ENCODE results near the gene C6orf62. TPM values are rescaled to one million over a fixed set of nuclear protein-coding genes. Genes with fewer than 3 reads are reported as not detected.

Gene C6orf62
- total and polyA plus RNA-seq, 2 of the 4 experiments (the other 2 are of a cell fraction), result 47.5 to 50.7 TPM

GRCh38 chr6:24759718-24760117 is 40.8 kb upstream of the C6orf62 start:
- no peaks in the 10 kb centered on the region for H4K20me1 ChIP-seq (ENCODE audit: insufficient read depth, low read length)
- no peak overlapping the region for H3K14ac ChIP-seq (replicated peaks; ENCODE audit: low read depth, low read length)
- no peak overlapping the region for H2AK5ac ChIP-seq (ENCODE audit: low read depth, low read length)
- no peaks in the 10 kb centered on the region for H3K27me3 ChIP-seq (ENCODE audit: control insufficient read depth, insufficient read depth, low read length)
- no peak overlapping the region for H3K4me2 ChIP-seq (ENCODE audit: low read depth, low read length)
- no peaks in the 10 kb centered on the region; the same call in 1 of the 2 replicates for H3K9me1 ChIP-seq (ENCODE audit: insufficient read depth, low read length)
- H3K9ac ChIP-seq (ENCODE audit: low read depth, low read length), result no peak overlapping the region
- H3K36me3 ChIP-seq (ENCODE audit: control insufficient read depth, insufficient read depth, low read length), result no peaks in the 10 kb centered on the region
- POLR2A ChIA-PET (ENCODE audit: unreplicated experiment), result no interaction called here
- H3K56ac ChIP-seq (ENCODE audit: extremely low read depth, insufficient read depth, low read length), result no peak overlapping the region
- no TSS peak for BruUV-seq (replicated peaks)
- no peaks in the 10 kb centered on the region; the same call in 1 of the 2 replicates for H3K4me1 ChIP-seq (ENCODE audit: control insufficient read depth, insufficient read depth, low read length)
- in situ Hi-C loops (cut with MboI; ENCODE audit: low sequenced_read_pairs), result loop anchor here (5.0 kb wide), 1 partner anchor 177 kb away; no protein-coding TSS in a partner anchor
- no peak overlapping the region for H3K27ac ChIP-seq (ENCODE audit: insufficient read depth, low read length)
- dilution Hi-C loops (cut with HindIII; ENCODE audit: low sequenced_read_pairs, unreplicated experiment), result no loop called here
- no peak for TF ChIP-seq BHLHE40 (IDR thresholded peaks at IDR 0.05; ENCODE audit: low read depth, low read length)
- TF ChIP-seq, protein P1, sequence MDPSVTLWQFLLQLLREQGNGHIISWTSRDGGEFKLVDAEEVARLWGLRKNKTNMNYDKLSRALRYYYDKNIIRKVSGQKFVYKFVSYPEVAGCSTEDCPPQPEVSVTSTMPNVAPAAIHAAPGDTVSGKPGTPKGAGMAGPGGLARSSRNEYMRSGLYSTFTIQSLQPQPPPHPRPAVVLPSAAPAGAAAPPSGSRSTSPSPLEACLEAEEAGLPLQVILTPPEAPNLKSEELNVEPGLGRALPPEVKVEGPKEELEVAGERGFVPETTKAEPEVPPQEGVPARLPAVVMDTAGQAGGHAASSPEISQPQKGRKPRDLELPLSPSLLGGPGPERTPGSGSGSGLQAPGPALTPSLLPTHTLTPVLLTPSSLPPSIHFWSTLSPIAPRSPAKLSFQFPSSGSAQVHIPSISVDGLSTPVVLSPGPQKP (IDR thresholded peaks at IDR 0.05; ENCODE audit: borderline replicate concordance, low read depth, low read length), result no peak
- no peak for TF ChIP-seq MAFK (IDR thresholded peaks at IDR 0.05; ENCODE audit: low read depth, low read length)
- TF ChIP-seq USF2 (IDR thresholded peaks at IDR 0.05; ENCODE audit: low read depth, low read length), result no peak
- no peak for TF ChIP-seq RCOR1 (IDR thresholded peaks at IDR 0.05; ENCODE audit: insufficient replicate concordance, low read length)
- TF ChIP-seq, protein P2, sequence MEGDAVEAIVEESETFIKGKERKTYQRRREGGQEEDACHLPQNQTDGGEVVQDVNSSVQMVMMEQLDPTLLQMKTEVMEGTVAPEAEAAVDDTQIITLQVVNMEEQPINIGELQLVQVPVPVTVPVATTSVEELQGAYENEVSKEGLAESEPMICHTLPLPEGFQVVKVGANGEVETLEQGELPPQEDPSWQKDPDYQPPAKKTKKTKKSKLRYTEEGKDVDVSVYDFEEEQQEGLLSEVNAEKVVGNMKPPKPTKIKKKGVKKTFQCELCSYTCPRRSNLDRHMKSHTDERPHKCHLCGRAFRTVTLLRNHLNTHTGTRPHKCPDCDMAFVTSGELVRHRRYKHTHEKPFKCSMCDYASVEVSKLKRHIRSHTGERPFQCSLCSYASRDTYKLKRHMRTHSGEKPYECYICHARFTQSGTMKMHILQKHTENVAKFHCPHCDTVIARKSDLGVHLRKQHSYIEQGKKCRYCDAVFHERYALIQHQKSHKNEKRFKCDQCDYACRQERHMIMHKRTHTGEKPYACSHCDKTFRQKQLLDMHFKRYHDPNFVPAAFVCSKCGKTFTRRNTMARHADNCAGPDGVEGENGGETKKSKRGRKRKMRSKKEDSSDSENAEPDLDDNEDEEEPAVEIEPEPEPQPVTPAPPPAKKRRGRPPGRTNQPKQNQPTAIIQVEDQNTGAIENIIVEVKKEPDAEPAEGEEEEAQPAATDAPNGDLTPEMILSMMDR (conservative IDR thresholded peaks at IDR 0.05; ENCODE audit: low read depth, low read length), result no peak
- no peak for TF ChIP-seq NFE2L2 (IDR thresholded peaks at IDR 0.05; ENCODE audit: low read depth, low read length)
- no peak for TF ChIP-seq POLR2A (IDR thresholded peaks at IDR 0.05; ENCODE audit: low read depth, low read length)
- TF ChIP-seq CEBPB (IDR thresholded peaks at IDR 0.05; ENCODE audit: low read depth, low read length), result no peak
- no peak for TF ChIP-seq CHD1 (IDR thresholded peaks at IDR 0.05; ENCODE audit: low read depth, low read length)
- no peak for TF ChIP-seq FOS (IDR thresholded peaks at IDR 0.05; ENCODE audit: low read depth, low read length)
- TF ChIP-seq RAD21 (IDR thresholded peaks at IDR 0.05; ENCODE audit: low read length), result no peak
- no peak for TF ChIP-seq SMC3 (IDR thresholded peaks at IDR 0.05; ENCODE audit: low read depth, low read length)
- no peak for TF ChIP-seq MAZ (IDR thresholded peaks at IDR 0.05; ENCODE audit: borderline replicate concordance, low read depth, low read length)
- H2AFZ ChIP-seq (replicated peaks; ENCODE audit: low read length, poor library complexity), result no peak overlapping the region
- H3K18ac ChIP-seq (ENCODE audit: low read depth, low read length), result no peak overlapping the region
- no peak overlapping the region for H4K5ac ChIP-seq (ENCODE audit: low read depth, low read length)
- H3K23ac ChIP-seq (ENCODE audit: low read depth, low read length), result no peak overlapping the region
- no CpG with 5 or more reads among the region's 3 CpGs for WGBS, 2 experiments (ENCODE audit: extremely low coverage in 2 of 2, insufficient read length in 1 of 2)
- CTCF ChIA-PET, result no interaction called here
- H3K4me3 ChIP-seq (ENCODE audit: insufficient read depth, low read depth, low read length), result no peak overlapping the region
- DNase-seq (no peak), ATAC-seq (ENCODE audit: low read depth) (no peak)
- no peak overlapping the region for H4K8ac ChIP-seq (ENCODE audit: low read depth in 2 of 2, low read length in 2 of 2)
- H2AK9ac ChIP-seq (replicated peaks; ENCODE audit: low read depth, low read length, poor library complexity), result no peak overlapping the region
- no peaks in the 10 kb centered on the region for H3K79me1 ChIP-seq (ENCODE audit: low read depth in 1 of 2, low read length in 2 of 2)
- H2BK120ac ChIP-seq (ENCODE audit: low read depth, low read length), result no peak overlapping the region
- no peak overlapping the region for H2BK5ac ChIP-seq (ENCODE audit: low read depth, low read length, poor library complexity, severe bottlenecking)
- H2BK15ac ChIP-seq (ENCODE audit: low read depth, low read length), result no peak overlapping the region
- H3K9me3 ChIP-seq (ENCODE audit: control insufficient read depth, insufficient read depth, low read length), result no peaks in the 10 kb centered on the region
- H2BK20ac ChIP-seq (ENCODE audit: low read depth, low read length), result no peak overlapping the region
- no peak overlapping the region for H4K91ac ChIP-seq (ENCODE audit: insufficient read depth, low read depth, low read length)
- intact Hi-C loops (cut with micrococcal nuclease), result loop anchor here (10.0 kb wide), 1 partner anchor 475 kb away; no protein-coding TSS in a partner anchor
- no peak overlapping the region for H3K4ac ChIP-seq (ENCODE audit: low read depth, low read length)

Data from IMR-90 (cell line).